Keratinocyte (primary cell): ENCODE data around the gene CCDC71L. TPM values are rescaled to one million over a fixed set of nuclear protein-coding genes. Genes with fewer than 3 reads are reported as not detected.

Source experiments
- DNase-seq: peaks from one replicate; pipeline ENCODE4 v3.0.0-alpha.2; 2011; ENCODE audit warnings: low read depth, missing footprints, low spot score
- FAIRE-seq: peaks from 2 replicates; lab custom pipeline; 2011; peaks lifted over from hg19 to GRCh38; lab: Jason Lieb, UNC
- H2AFZ ChIP-seq: 2 replicates; pipeline ENCODE4 v1.6.0; 2012; ENCODE audit warnings: low read length, control low read depth, inconsistent platforms; ENCODE audit not compliant: control insufficient read depth
- H3K27ac ChIP-seq: 2 replicates; pipeline ENCODE4 v1.5.1; 2011; ENCODE audit warnings: low read length; ENCODE audit not compliant: control insufficient read depth, insufficient read depth
- H3K27me3 ChIP-seq: 3 replicates; pipeline ENCODE4 v1.6.0; 2011; ENCODE audit warnings: low read length; ENCODE audit not compliant: control insufficient read depth, insufficient read depth; ENCODE audit errors: extremely low read depth
- H3K36me3 ChIP-seq, 2 experiments: 2 replicates in 1 of 2; 3 replicates in 1 of 2; pipeline ENCODE4 v1.5.1; 2011; ENCODE audit warnings: low read length in 2 of 2, mild to moderate bottlenecking in 1 of 2; ENCODE audit not compliant: control insufficient read depth in 2 of 2, insufficient read depth in 2 of 2; ENCODE audit errors: extremely low read depth in 1 of 2
- H3K4me1 ChIP-seq: 3 replicates; pipeline ENCODE4 v1.5.1; 2011; ENCODE audit warnings: low read length; ENCODE audit not compliant: control insufficient read depth, insufficient read depth; ENCODE audit errors: extremely low read depth
- H3K4me2 ChIP-seq: 3 replicates; pipeline ENCODE4 v1.6.0; 2011; ENCODE audit warnings: low read depth, low read length; ENCODE audit not compliant: control insufficient read depth, insufficient read depth; ENCODE audit errors: extremely low read depth
- H3K4me3 ChIP-seq, 3 experiments: fragments of 200-600 bp in 1 of 3; sonication (generic) in 1 of 3; 2 replicates in 2 of 3; 3 replicates in 1 of 3; pipeline ENCODE4 v1.5.1; 2011 to 2016; ENCODE audit warnings: low read length in 3 of 3, mild to moderate bottlenecking in 3 of 3, control low read depth in 2 of 3, inconsistent platforms in 1 of 3, low read depth in 1 of 3, mixed read lengths in 1 of 3, mixed run types in 1 of 3, moderate library complexity in 1 of 3; ENCODE audit not compliant: control insufficient read depth in 2 of 3, insufficient read depth in 2 of 3; ENCODE audit errors: extremely low read depth in 1 of 3
- H3K79me2 ChIP-seq: 2 replicates; pipeline ENCODE4 v1.6.0; 2012; ENCODE audit warnings: low read length; ENCODE audit not compliant: control insufficient read depth, insufficient read depth
- H3K9ac ChIP-seq: 3 replicates; pipeline ENCODE4 v1.6.0; 2011; ENCODE audit warnings: low read length; ENCODE audit not compliant: control insufficient read depth, insufficient read depth; ENCODE audit errors: extremely low read depth
- H3K9me1 ChIP-seq: 3 replicates; pipeline ENCODE4 v1.6.0; 2011; ENCODE audit warnings: low read length; ENCODE audit not compliant: control insufficient read depth, insufficient read depth; ENCODE audit errors: extremely low read depth
- H3K9me3 ChIP-seq: 2 replicates; pipeline ENCODE4 v1.5.1; 2012; ENCODE audit warnings: low read depth, low read length; ENCODE audit not compliant: control insufficient read depth
- H4K20me1 ChIP-seq: 3 replicates; pipeline ENCODE4 v1.6.0; 2011; ENCODE audit warnings: low read length; ENCODE audit not compliant: control insufficient read depth, insufficient read depth; ENCODE audit errors: extremely low read depth
- CTCF ChIP-seq, 3 experiments: IDR thresholded peaks in 1 of 3; conservative IDR thresholded peaks in 1 of 3; optimal IDR thresholded peaks in 1 of 3; 2 replicates in 2 of 3; 3 replicates in 1 of 3; pipeline versions ENCODE3 to v1.5.1; 2011; ENCODE audit warnings: low read length in 3 of 3, mild to moderate bottlenecking in 3 of 3, moderate library complexity in 2 of 3, control low read depth in 1 of 3, inconsistent platforms in 1 of 3; ENCODE audit not compliant: insufficient read depth in 2 of 3; ENCODE audit errors: extremely low read depth in 1 of 3
- EZH2 ChIP-seq: IDR thresholded peaks from one replicate; pipeline ENCODE4 v1.6.1; 2012; ENCODE audit warnings: inconsistent platforms, mild to moderate bottlenecking, low read length, moderate library complexity
- dilution Hi-C: fragments of 300-500 bp; cut with MboI; formaldehyde crosslinking; loops from one replicate; pipeline ENCODE4 v1.7.0; 2020; ENCODE audit warnings: low sequenced_read_pairs; ENCODE audit not compliant: extremely low pct_ligation_motif_present
- polyA plus RNA-seq, 5 experiments: library from polyadenylated mRNA; depleted of rRNA in 3 of 5; stranded (reverse) in 3 of 5; stranded (forward) in 1 of 5; unstranded in 1 of 5; fragments of >200 nt; gene quantifications; 1 replicate in 1 of 5; 2 replicates in 3 of 5; 3 replicates in 1 of 5; pipeline versions ENCODE4 v1.2.1 to v1.2.3, GENCODE V29; 2011 to 2012; ENCODE audit warnings: missing spikeins in 2 of 5, low read depth in 1 of 5, low replicate concordance in 1 of 5

The CCDC71L gene
- polyA plus RNA-seq, 1 donor (not counting 4 experiments of a cell fraction or from before 2014, with no cell fraction given): 10.6 TPM

GRCh38 chr7:106640368-106641141 is 20.4 kb downstream of the CCDC71L start:
- Histone ChIP-seq H3K4me3 (no peak overlapping the region), H3K4me1 (no peaks in the 10 kb centered on the region), H2AFZ (no peak overlapping the region), H3K9me3 (no peaks in the 10 kb centered on the region), H3K27ac (no peak overlapping the region), H4K20me1 (no peaks in the 10 kb centered on the region), H3K27me3 (peaks cover 6% of the 10 kb centered on the region), H3K79me2 (no peaks in the 10 kb centered on the region), H3K4me2 (no peak overlapping the region), H3K36me3 (no peaks in the 10 kb centered on the region), H3K9ac (no peak overlapping the region), H3K9me1 (no peaks in the 10 kb centered on the region)
- FAIRE-seq (no peak), DNase-seq (no peak)
- dilution Hi-C loops: no loop called here
- no peak for TF ChIP-seq CTCF (optimal IDR thresholded peaks at IDR 0.05 in 1 of 3, IDR thresholded peaks at IDR 0.05 in 1 of 3, conservative IDR thresholded peaks at IDR 0.05 in 1 of 3; ENCODE audit: extremely low read depth in 1 of 3, insufficient read depth in 2 of 3, low read length in 3 of 3)
- no peak for TF ChIP-seq EZH2

- no peak for DNase-seq
- dilution Hi-C loops: no loop called here
Measured at GRCh38 chr7:106639476-106640334, 21.3 kb downstream of the CCDC71L start.

More at GRCh38 chr7:106639476-106640334, 21.3 kb downstream of the CCDC71L start:
- Histone ChIP-seq H3K27ac (no peak overlapping the region), H3K4me1 (no peaks in the 10 kb centered on the region), H3K9me1 (no peaks in the 10 kb centered on the region), H3K9ac (no peak overlapping the region), H3K4me2 (no peak overlapping the region), H3K4me3 (no peak overlapping the region), H2AFZ (no peak overlapping the region), H4K20me1 (no peaks in the 10 kb centered on the region), H3K36me3 (no peaks in the 10 kb centered on the region), H3K79me2 (no peaks in the 10 kb centered on the region), H3K9me3 (no peaks in the 10 kb centered on the region), H3K27me3 (peaks cover 6% of the 10 kb centered on the region)
- TF ChIP-seq CTCF (optimal IDR thresholded peaks at IDR 0.05 in 1 of 3, IDR thresholded peaks at IDR 0.05 in 1 of 3, conservative IDR thresholded peaks at IDR 0.05 in 1 of 3; ENCODE audit: extremely low read depth in 1 of 3, insufficient read depth in 2 of 3, low read length in 3 of 3): no peak
- no peak for TF ChIP-seq EZH2
- no peak for FAIRE-seq
